ENCODE data around the gene ZMYND15. TPM values are rescaled to one million over a fixed set of nuclear protein-coding genes. Genes with fewer than 3 reads are reported as not detected.
A peak's percentile ranks its signal among the peaks of the same experiment; 100 is the strongest.
"Not testable (repeated sequence)": the region's sequence is repeated elsewhere in the genome, so short reads cannot be mapped to it uniquely, and the experiment has no call there.

Gene ZMYND15, protein sequence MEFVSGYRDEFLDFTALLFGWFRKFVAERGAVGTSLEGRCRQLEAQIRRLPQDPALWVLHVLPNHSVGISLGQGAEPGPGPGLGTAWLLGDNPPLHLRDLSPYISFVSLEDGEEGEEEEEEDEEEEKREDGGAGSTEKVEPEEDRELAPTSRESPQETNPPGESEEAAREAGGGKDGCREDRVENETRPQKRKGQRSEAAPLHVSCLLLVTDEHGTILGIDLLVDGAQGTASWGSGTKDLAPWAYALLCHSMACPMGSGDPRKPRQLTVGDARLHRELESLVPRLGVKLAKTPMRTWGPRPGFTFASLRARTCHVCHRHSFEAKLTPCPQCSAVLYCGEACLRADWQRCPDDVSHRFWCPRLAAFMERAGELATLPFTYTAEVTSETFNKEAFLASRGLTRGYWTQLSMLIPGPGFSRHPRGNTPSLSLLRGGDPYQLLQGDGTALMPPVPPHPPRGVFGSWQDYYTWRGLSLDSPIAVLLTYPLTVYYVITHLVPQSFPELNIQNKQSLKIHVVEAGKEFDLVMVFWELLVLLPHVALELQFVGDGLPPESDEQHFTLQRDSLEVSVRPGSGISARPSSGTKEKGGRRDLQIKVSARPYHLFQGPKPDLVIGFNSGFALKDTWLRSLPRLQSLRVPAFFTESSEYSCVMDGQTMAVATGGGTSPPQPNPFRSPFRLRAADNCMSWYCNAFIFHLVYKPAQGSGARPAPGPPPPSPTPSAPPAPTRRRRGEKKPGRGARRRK
- under 0.01 TPM in 1 of 2 replicates, not detected in the other for total RNA-seq (2012; rRNA removed)

DNA sequence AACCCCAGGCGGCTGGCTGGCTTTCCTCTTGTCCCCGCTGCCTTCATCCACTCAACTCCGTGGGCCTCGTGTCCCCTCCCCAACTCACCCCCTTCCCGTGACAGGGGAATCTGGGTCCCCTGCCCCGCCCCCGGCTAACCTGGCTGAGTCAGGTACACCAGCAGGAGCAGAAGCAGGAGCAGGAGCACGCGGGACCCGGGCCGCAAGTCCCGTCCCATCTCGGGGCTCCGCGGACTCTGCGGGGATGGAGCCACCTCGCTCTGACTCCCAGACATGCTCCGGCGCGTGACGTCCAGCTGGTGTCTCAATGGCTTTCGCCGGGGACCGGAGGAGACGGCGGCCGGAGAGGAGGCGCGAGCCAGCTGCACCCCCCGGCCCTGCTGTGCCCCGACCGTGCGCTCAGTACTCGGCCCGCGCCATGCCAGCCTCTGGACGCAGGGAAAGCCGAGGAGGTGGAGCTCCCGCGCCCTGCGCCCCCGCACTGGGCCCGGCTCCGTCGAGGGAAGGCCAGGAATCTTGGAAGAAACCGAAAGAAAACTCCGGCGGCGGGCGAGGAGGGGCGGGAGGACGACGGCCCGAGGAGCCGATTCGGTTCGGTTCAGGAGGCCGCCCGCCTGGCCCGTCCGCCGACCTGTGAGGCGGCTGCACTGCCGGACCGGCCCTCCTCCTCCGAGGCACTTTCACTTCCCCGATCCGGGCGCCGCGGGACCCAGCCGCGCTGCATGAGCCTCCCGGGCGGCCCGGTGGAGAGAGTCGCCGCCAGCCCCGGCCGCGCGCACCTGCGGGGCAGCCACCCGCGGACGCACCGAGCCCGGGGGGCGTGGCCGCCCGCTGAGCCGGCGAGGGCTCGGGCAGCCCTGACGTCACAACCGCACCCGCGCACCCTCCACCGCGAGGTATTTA lies at the start of gene ZMYND15, which contains the start of gene CXCL16:
TSS of gene ZMYND15 (plus strand) at position 712 of the 903 bp plus-strand sequence. CDS start 716 bp downstream, outside the sequence.
TSS of gene CXCL16 (minus strand) at position 807 of the 903 bp plus-strand sequence. CDS start at position 218, 589 bp downstream.
- Histone ChIP-seq H3K36me3 (ENCODE audit: insufficient read depth, low read length) (no peaks in the 10 kb centered on the region), H3K4me1 (ENCODE audit: control insufficient read depth, insufficient read depth, low read length) (peaks cover 7% of the 10 kb centered on the region), H3K9me3 (replicated peaks; ENCODE audit: low read length) (no peaks in the 10 kb centered on the region), H3K4me2 (ENCODE audit: low read length) (peak within 1 kb of the TSS; percentile 95), H3K27me3 (ENCODE audit: control insufficient read depth, insufficient read depth, low read length) (peaks cover 54% of the 10 kb centered on the region), H3K4me3 (ENCODE audit: low read length) (peak within 1 kb of the TSS; percentile 81), H3K9ac (ENCODE audit: low read depth, low read length) (peak within 1 kb of the TSS; percentile 76)

DNA sequence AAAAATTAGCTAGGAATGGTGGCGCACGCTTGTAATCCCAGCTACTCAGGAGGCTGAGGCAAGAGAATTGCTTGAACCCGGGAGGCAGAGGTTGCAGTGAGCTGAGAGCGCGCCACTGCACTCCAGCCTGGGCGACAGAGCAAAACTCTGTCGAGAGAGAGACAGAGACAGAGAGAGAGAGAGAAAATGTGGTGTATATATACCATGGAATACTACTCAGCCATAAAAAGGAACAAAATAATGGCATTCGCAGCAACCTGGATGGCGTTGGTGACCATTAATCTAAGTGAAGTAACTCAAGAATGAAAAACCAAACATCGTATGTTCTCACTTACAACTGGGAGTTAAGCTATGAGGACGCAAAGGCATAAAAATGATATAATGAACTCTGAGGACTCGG lies 49.8 kb upstream of the ZMYND15 start:
- H3K27me3 ChIP-seq (ENCODE audit: control insufficient read depth, insufficient read depth, low read length); H3K4me2 ChIP-seq (ENCODE audit: low read length); H3K4me3 ChIP-seq (ENCODE audit: low read length); H3K36me3 ChIP-seq (ENCODE audit: insufficient read depth, low read length); H3K9me3 ChIP-seq (replicated peaks; ENCODE audit: low read length); H3K4me1 ChIP-seq (ENCODE audit: control insufficient read depth, insufficient read depth, low read length); H3K9ac ChIP-seq (ENCODE audit: low read depth, low read length): not testable (repeated sequence)

DNA sequence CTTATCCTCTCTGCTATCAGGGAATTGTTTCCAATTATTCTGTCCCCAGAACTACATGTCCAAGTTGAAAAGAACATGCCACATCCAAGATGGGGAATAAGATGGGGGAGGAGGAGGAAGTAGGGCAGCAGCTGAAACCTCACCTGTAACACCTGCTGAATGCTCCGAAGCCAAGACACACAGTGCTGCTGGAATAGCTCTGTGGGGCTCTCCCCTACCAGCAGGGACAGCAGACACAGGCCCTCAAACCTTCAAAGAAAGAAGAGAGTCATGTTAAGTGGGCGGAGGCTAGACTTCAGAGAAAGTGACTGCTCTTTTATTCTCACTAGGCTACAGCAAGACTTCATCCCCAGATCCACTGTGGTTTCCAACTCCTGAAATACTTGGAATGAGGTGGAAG lies 48.9 kb upstream of the ZMYND15 start:
- Histone ChIP-seq H3K9ac (ENCODE audit: low read depth, low read length) (no peak overlapping the region), H3K4me3 (ENCODE audit: low read length) (no peak overlapping the region), H3K4me2 (ENCODE audit: low read length) (no peak overlapping the region), H3K36me3 (ENCODE audit: insufficient read depth, low read length) (peaks cover 9% of the 10 kb centered on the region), H3K27me3 (ENCODE audit: control insufficient read depth, insufficient read depth, low read length) (no peaks in the 10 kb centered on the region), H3K4me1 (ENCODE audit: control insufficient read depth, insufficient read depth, low read length) (no peaks in the 10 kb centered on the region), H3K9me3 (replicated peaks; ENCODE audit: low read length) (no peaks in the 10 kb centered on the region)

DNA sequence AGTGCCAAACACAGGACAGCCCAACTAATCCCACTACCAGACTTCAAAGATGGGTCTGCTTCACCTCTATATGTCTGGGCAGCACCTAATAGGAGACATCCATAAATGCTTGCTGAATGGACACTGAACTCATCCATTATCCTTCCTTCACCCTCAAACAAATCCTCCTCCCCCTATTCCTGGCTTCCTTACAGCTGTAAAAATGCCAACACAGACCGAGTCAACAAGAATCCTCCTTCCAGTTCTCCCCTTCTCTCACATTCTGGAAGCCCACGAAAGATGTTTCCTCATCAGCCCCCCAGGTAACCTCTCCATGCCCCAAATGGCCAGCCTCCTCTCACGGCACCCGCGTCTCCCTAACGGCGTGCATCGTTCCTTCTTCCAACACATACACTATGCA lies 47.9 kb upstream of the ZMYND15 start:
- Histone ChIP-seq H3K27me3 (ENCODE audit: control insufficient read depth, insufficient read depth, low read length) (no peaks in the 10 kb centered on the region), H3K4me1 (ENCODE audit: control insufficient read depth, insufficient read depth, low read length) (no peaks in the 10 kb centered on the region), H3K9ac (ENCODE audit: low read depth, low read length) (no peak overlapping the region), H3K36me3 (ENCODE audit: insufficient read depth, low read length) (peaks cover 14% of the 10 kb centered on the region), H3K4me2 (ENCODE audit: low read length) (no peak overlapping the region), H3K9me3 (replicated peaks; ENCODE audit: low read length) (no peaks in the 10 kb centered on the region), H3K4me3 (ENCODE audit: low read length) (no peak overlapping the region)

DNA sequence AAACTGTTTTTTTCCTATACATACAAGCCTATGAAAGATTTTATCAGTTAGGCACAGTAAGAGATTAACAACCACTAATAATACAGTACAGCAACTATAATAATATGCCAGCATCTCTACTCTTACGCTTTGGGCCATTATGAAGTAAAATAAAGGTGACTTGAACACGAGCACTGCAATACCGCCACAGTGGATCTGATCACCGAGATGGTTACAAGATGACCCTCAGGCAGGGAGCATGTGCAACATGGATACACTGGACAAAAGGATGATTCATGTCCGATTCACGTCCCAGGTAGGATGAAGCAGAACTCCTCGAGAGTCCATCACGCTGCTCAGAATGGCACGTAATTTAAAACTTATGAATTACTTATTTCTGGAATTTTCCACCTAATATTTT lies 46.2 kb upstream of the ZMYND15 start:
- no peak overlapping the region for H3K9ac ChIP-seq (ENCODE audit: low read depth, low read length)
- H3K4me1 ChIP-seq (ENCODE audit: control insufficient read depth, insufficient read depth, low read length) = no peaks in the 10 kb centered on the region

DNA sequence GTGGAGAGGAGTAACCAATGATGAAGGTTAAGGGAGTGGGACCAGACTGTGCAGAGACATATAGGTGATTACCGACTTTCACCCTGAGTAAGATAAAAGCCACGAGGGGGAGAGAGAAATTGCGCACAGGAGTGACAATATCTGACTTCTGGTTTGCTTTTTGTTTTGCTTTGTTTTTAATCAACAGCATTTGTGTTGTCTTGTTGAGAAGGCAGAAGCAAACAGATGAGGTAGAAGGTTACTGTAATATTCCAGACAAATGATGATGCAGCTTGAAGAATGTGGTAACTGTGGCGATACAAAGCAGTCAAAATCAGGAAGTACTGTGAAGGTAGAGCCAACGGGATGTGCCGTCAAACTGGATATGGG lies 43.2 kb upstream of the ZMYND15 start:
- no peak overlapping the region for H3K4me3 ChIP-seq (ENCODE audit: low read length)
- no peak overlapping the region for H3K4me2 ChIP-seq (ENCODE audit: low read length)
- H3K36me3 ChIP-seq (ENCODE audit: insufficient read depth, low read length) = peaks cover 13% of the 10 kb centered on the region
- H3K27me3 ChIP-seq (ENCODE audit: control insufficient read depth, insufficient read depth, low read length) = no peaks in the 10 kb centered on the region
- H3K9ac ChIP-seq (ENCODE audit: low read depth, low read length) = no peak overlapping the region
- no peaks in the 10 kb centered on the region for H3K9me3 ChIP-seq (replicated peaks; ENCODE audit: low read length)
- no peaks in the 10 kb centered on the region for H3K4me1 ChIP-seq (ENCODE audit: control insufficient read depth, insufficient read depth, low read length)

More for the DNA sequence above, 46.2 kb upstream of the ZMYND15 start:
- no peak overlapping the region for H3K4me2 ChIP-seq (ENCODE audit: low read length)
- no peaks in the 10 kb centered on the region for H3K9me3 ChIP-seq (replicated peaks; ENCODE audit: low read length)
- H3K36me3 ChIP-seq (ENCODE audit: insufficient read depth, low read length) = peaks cover 13% of the 10 kb centered on the region
- no peak overlapping the region for H3K4me3 ChIP-seq (ENCODE audit: low read length)
- H3K27me3 ChIP-seq (ENCODE audit: control insufficient read depth, insufficient read depth, low read length) = no peaks in the 10 kb centered on the region

DNA sequence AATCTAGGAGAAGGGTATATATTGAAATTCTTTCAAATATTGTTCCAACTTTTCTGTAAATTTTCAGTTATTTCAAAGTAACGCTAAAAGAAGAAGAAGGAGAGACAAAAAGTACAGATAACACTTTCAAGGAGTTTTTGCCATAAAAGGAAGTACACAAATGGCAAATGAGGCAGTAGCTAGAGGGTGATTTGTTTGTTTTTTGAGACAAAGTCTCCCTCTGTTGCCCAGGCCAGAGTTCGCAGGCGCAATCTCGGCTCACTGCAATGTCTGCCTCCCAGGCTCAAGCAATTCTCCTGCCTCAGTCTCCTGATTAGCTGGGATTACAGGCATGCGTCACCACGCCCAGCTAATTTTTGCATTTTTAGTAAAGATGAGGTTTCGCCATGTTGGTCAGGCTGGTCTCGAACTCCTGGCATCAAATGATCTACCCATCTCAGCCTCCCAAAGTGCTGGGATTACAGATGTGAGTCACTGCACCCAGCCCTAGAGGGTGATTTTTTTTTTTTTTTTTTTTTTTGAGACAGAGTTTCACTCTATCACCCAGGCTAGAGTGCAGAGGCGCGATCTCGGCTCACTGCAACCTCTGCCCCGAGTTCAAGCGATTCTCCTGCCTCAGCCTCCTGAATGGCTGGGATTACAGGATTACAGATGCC lies 40.1 kb upstream of the ZMYND15 start:
- H3K4me3 ChIP-seq (ENCODE audit: low read length); H3K9me3 ChIP-seq (replicated peaks; ENCODE audit: low read length); H3K27me3 ChIP-seq (ENCODE audit: control insufficient read depth, insufficient read depth, low read length); H3K9ac ChIP-seq (ENCODE audit: low read depth, low read length); H3K4me2 ChIP-seq (ENCODE audit: low read length); H3K36me3 ChIP-seq (ENCODE audit: insufficient read depth, low read length): not testable (repeated sequence)
- peaks cover 10% of the 10 kb centered on the region for H3K4me1 ChIP-seq (ENCODE audit: control insufficient read depth, insufficient read depth, low read length)

DNA sequence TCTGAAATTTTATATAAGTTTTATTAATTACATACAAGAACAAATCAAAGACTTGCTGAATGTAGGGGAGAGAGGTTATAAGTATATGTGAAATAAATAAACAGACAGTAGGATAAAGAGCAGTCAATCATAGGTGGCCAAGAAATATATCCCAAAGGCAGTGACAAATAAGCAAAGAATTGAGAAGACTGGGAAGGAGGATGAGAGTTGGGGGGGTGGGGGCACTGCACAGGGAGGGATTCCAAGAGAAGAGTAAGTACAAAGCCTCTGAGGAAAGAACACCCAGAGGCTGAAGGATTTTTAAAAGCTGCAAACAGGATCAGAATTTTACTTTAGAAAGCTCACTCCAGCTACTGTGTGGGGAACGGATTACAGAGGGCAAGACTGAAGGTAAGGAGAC lies 38.5 kb upstream of the ZMYND15 start:
- Histone ChIP-seq H3K27me3 (ENCODE audit: control insufficient read depth, insufficient read depth, low read length) (no peaks in the 10 kb centered on the region), H3K4me3 (ENCODE audit: low read length) (no peak overlapping the region), H3K4me2 (ENCODE audit: low read length) (no peak overlapping the region), H3K9me3 (replicated peaks; ENCODE audit: low read length) (no peaks in the 10 kb centered on the region), H3K4me1 (ENCODE audit: control insufficient read depth, insufficient read depth, low read length) (peaks cover 10% of the 10 kb centered on the region), H3K36me3 (ENCODE audit: insufficient read depth, low read length) (peaks cover 4% of the 10 kb centered on the region), H3K9ac (ENCODE audit: low read depth, low read length) (no peak overlapping the region)

DNA sequence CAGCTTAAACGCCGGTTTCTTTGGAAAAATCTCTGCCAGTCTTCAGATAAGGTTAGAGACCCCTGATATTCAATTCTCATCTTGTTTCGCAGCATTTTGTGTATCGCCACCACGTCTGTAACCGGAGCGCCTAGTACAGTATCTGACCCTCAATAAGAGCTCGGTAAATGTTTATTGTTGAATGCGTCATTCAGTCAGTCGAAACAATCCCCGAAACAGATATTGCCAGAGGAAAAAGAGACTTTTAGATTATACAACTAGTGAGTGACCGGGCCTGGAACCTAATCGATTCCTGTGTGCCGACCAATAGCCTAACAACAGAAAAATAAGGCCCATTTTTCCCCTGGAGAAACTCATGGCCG lies 36.3 kb upstream of the ZMYND15 start:
- Histone ChIP-seq H3K9me3 (replicated peaks; ENCODE audit: low read length) (no peaks in the 10 kb centered on the region), H3K36me3 (ENCODE audit: insufficient read depth, low read length) (no peaks in the 10 kb centered on the region), H3K4me2 (ENCODE audit: low read length) (peak overlapping the region; percentile 90), H3K4me3 (ENCODE audit: low read length) (peak overlapping the region; percentile 95), H3K9ac (ENCODE audit: low read depth, low read length) (peak overlapping the region; percentile 94), H3K27me3 (ENCODE audit: control insufficient read depth, insufficient read depth, low read length) (no peaks in the 10 kb centered on the region), H3K4me1 (ENCODE audit: control insufficient read depth, insufficient read depth, low read length) (peaks cover 10% of the 10 kb centered on the region)

DNA sequence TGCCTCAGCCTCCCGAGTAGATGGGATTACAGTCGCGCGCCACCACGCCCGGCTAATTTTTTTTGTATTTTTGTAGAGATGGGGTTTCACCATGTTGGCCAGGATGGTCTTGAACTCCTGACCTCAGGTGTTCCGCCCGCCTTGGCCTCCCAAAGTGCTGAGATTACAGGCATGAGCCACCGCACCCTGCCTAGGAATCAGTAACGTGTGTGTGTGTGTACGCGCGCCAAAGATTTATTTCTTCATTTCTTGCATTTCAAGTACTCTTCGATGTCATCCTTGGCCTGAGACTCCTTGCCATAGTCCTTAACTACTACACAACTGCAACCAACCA lies 35.1 kb upstream of the ZMYND15 start:
- H3K9ac ChIP-seq (ENCODE audit: low read depth, low read length) = peak overlapping the region; percentile 94
- not testable (repeated sequence) for H3K9me3 ChIP-seq (replicated peaks; ENCODE audit: low read length); H3K36me3 ChIP-seq (ENCODE audit: insufficient read depth, low read length); H3K27me3 ChIP-seq (ENCODE audit: control insufficient read depth, insufficient read depth, low read length)
- peak overlapping the region; percentile 95 for H3K4me3 ChIP-seq (ENCODE audit: low read length)
- peaks cover 14% of the 10 kb centered on the region for H3K4me1 ChIP-seq (ENCODE audit: control insufficient read depth, insufficient read depth, low read length)
- peak overlapping the region; percentile 90 for H3K4me2 ChIP-seq (ENCODE audit: low read length)

DNA sequence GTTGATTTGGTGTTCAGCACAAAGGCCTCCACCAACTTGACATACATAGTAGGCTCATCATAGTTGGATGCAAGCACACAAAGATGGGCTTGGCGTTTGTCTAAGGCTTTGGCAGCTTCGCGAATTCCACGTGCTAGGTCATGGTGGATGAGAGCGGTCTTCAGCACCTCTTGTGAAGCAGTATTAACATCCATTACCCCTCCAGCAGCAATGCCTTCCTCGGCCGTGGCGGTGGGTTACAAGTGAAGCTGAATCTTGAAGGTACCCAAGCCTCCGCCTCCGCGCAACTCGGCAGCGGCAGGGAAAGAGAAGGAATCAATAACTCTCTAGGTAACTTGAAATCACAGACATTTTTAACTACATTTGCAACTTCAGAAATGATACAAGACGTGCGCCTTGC lies 34.6 kb upstream of the ZMYND15 start:
- no peaks in the 10 kb centered on the region for H3K27me3 ChIP-seq (ENCODE audit: control insufficient read depth, insufficient read depth, low read length)
- H3K9ac ChIP-seq (ENCODE audit: low read depth, low read length) = no peak overlapping the region
- H3K4me3 ChIP-seq (ENCODE audit: low read length) = peak overlapping the region; percentile 95
- peak overlapping the region; percentile 90 for H3K4me2 ChIP-seq (ENCODE audit: low read length)
- H3K36me3 ChIP-seq (ENCODE audit: insufficient read depth, low read length) = no peaks in the 10 kb centered on the region
- no peaks in the 10 kb centered on the region for H3K9me3 ChIP-seq (replicated peaks; ENCODE audit: low read length)
- H3K4me1 ChIP-seq (ENCODE audit: control insufficient read depth, insufficient read depth, low read length) = peaks cover 17% of the 10 kb centered on the region

Measured in skeletal muscle satellite cell (primary cell).